COR-L47 (cell line): Measurements from ENCODE around the gene MAST4.

Source experiments
- DNase-seq: peaks from one replicate; lab custom pipeline; 2025; lab: John Stamatoyannopoulos, UW

Gene MAST4

DNA sequence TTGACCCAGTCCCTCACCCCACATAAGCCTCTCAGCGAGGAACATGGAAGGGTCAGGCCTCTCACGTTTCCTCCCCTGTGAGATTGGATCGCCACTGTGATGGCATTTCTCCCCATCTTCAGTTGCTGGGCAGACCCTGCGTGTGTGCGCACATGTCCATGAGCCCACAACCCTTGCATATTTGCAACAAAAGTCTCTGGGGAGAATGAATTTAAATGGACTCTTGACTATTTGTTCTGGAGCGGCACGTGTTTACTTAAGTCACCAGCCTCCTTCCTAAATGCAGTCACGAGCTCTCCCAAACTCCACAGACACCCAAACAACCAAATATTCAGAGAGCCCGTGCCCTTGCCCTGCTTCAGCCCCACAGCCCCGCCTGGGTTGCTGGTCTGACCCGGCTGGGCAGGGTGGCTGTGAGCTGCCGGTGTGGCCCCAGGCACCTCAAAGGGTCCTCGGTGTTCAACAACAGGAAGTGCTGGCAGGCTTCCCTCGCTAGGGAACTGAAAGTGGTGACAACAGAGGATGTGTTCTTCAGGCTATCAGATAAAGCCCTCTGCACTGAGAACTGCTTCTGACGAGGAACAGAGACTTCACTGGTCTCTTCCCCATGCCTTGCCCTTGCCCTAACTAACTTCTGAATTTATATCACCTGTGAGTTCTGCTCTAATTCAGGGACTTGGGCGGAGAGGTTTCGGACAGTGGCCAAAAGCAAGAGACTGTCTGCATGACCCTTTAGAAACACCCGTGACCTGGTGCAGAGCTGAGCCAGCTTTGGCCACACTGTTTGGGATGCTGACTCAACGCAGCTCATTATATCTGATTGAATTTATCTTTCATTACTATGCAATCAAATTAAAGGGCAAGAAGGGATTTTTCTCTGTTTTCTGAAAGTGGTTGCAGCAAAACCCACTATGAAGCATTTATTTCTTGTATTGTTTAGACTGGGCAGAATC lies 619.6 kb downstream of the MAST4 start:
- peak; percentile 38 for DNase-seq

DNA sequence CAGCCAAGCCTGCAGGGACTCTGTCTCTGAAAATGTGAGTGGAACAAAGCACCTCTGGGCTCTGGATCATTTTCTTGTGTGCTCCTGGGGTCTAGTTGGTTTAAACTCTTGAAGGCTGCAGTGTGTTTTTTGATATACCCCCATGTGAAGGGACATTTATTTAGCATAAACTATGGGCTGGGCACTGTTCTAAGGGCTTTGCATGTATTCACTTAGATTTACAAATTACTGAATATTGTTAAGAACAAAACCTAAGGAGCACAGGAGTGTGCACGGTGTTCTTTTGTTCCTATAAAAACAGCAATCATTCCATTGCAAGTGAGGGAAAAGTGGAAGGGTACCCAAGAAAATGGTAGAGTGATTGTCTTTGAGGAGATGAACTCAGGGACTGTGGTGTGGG lies 620.4 kb downstream of the MAST4 start:
- no peak for DNase-seq
